Right hindlimb (tissue), 1 donor: ENCODE measurements around the gene B4GALNT3.

Experiments used
- DNase-seq: peaks from one replicate; pipeline ENCODE4 v3.0.0-alpha.2; 2018

Gene B4GALNT3

DNA sequence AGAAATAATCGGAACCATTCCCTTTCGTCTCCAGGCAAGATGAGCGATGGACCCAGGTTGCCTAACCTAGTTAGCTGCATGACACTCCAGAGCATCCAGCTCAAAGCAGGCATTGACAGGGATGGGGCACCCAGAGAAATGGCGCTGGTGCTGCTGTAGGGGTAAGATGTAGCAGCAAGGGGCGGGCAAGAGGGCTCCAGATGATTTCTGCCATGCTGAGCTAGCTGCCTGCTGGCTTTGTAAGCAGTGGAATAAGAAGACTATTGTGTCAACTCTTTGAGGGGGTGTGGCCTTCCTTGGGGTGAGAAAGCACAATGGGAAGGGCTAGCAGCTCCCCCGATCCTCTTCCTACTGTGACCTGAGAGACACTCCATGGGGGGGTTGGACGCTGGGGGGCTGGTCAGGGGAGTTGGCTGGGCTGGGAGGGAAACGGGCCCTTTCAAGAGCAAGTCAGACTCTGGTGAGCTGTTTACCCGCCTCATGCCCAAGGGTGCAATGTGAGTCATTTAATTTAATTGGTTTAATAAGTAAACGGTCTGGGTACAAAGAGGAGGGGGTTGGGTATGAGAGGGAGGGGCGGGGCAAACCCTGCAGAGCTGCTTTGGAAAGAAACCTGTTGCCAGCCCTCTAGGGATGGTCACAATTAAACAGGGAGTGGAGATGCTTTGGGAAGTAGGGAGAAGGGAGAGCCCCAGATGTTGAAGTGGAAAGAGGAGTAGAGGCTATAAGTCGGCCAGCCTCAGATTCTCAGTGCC, 50.5 kb downstream of the B4GALNT3 start:
- no peak for DNase-seq

DNA sequence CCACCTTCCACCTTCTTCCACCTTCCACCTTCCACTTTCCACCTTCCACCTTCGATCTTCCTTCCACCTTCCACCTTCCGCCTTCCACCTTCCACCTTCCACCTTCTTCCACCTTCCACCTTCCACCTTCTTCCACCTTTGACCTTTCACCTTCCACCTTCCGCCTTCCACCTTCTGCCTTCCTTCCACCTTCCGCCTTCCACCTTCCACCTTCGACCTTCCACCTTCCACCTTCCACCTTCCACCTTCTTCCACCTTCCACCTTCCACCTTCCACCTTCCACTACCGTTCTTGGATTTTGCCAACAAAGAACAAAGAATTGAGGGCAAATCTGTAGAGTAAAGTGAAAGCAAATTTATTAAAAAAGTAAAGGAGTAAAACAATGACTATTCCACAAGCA, 53.2 kb downstream of the B4GALNT3 start:
- no peak for DNase-seq

DNA sequence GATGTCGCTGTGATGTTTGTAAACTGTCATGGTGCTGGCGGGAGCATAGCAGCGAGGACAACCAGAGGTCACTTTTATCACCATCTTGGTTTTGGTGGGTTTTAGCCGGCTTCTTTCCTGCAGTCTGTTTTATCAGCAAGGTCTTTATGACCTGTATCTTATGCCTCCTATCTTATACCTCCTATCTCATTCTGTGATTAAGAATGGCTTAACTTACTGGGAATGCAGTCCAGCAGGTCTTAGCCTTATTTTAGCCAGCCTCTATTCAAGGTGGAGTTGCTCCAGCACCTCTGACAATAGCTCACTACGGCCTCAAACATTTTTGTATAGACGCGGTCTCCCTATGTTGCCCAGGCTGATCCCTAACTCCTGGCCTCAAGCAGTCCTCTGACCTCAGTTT, 53.7 kb downstream of the B4GALNT3 start:
- no peak for DNase-seq

GRCh38 chr12:517538-517937, 57.8 kb downstream of the B4GALNT3 start:
- no peak for DNase-seq

DNA sequence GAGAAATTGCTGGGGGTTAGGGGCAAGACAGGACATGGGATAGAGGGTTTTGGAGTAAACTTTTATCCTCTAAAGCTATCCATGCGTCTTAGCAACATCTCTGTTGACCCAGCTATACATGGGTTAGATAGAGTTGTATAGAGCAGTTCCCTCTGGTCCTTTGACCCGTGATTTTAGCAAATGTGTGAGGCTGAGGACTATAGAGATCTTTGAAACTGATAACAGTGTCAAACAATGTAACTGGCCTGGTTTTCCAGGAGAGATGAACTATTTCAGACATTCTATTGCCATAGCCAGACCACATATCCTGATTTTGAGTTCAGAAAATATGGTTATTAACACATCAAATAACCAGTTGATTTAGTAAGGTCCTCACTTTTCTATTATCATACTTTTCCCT, 60.4 kb downstream of the B4GALNT3 start:
- DNase-seq, result no peak

- no peak for DNase-seq
Measured at GRCh38 chr12:522692-523378, 63.1 kb downstream of the B4GALNT3 start.

- DNase-seq, result no peak
Measured at GRCh38 chr12:524167-524951, 64.6 kb downstream of the B4GALNT3 start.

DNA sequence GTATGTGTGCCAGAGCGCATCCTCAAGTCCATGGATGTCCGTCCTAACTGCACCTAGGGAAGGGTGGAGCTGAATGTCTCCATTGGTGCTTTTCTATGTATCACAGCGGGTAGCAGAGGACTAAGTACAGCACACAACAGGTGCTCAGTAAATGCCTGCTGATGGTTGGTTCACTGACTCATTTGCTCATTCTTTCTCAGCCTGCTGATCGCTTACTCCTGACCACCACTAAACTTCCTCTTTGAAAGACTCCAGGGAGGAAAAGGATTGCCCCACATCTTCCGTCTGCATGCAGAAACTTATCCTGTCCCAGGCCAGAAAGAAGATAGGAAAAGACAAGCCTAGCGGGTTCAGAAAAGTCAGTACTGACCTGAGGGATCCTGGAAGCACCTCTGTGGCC, 66.3 kb downstream of the B4GALNT3 start:
- DNase-seq, result no peak

DNA sequence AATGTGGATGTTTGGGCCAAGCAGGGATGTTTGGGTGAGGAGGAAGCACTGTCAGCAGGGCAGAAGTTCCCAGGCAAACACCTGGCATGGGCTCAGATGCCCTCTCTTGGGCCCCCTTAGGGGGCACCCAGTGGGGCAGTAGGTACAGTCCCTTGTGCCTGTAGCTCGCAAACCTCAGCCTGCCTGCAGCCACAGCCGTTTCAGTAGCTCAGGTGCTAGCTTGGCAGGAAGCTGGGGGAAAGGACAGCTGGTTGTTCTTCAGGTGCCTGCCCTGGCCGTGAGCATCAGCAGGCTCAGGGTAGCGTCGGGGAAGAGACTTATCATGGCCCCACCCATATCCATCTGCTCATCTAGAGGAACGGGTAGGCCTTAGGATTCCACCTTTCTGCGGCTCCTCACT, 67.5 kb downstream of the B4GALNT3 start:
- no peak for DNase-seq

DNA sequence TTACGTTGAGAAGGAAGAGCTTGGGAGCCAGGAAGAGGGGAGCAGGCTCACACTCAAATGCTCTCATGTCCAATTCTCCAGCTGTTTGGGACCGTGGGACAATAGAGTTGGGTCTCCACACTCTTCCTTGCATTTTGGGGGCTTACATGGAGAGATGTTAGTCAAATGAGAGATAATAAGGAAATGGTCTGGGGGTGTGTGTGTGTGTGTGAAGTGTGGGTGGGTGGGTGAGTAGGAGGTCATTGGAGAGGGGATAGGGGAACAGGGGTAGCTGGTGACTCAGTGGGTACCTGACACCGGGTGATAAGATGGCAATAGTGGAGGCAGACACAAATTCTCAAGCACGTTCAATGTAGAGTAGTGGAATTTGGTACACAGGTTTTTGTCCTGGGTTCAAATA, 68.0 kb downstream of the B4GALNT3 start:
- no peak for DNase-seq

- no peak for DNase-seq
Measured at GRCh38 chr12:530308-530707, 70.6 kb downstream of the B4GALNT3 start.

- no peak for DNase-seq
Measured at GRCh38 chr12:530821-531220, 71.1 kb downstream of the B4GALNT3 start.

GRCh38 chr12:531951-532585, 72.3 kb downstream of the B4GALNT3 start:
- no peak for DNase-seq

GRCh38 chr12:532908-533565, 73.3 kb downstream of the B4GALNT3 start:
- DNase-seq, result no peak

- DNase-seq, result no peak
Measured at GRCh38 chr12:533718-534117, 74.0 kb downstream of the B4GALNT3 start.

- DNase-seq, result no peak
Measured at GRCh38 chr12:534216-534615, 74.5 kb downstream of the B4GALNT3 start.

DNA sequence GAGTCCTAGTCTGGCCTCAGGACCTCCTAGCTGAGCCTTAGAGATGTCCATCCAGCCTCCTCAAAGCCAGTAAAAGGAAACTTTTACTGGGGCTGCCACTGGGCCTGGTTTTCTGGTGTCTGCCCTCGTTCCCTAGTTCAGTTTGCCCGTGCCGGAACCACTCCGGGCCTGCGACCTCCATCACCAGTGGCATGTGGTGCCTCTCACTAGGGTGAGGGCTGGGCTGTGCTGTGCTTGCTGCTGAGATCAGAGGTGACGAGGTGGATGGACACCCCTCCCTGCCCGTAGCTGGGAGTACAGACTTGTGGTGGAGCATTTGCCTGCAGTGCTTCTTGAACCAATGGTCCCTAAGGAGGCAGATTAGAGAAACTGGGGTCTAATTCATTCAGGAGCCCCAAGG, 75.7 kb downstream of the B4GALNT3 start:
- no peak for DNase-seq

- no peak for DNase-seq
Measured at GRCh38 chr12:536751-537245, 77.1 kb downstream of the B4GALNT3 start.

DNA sequence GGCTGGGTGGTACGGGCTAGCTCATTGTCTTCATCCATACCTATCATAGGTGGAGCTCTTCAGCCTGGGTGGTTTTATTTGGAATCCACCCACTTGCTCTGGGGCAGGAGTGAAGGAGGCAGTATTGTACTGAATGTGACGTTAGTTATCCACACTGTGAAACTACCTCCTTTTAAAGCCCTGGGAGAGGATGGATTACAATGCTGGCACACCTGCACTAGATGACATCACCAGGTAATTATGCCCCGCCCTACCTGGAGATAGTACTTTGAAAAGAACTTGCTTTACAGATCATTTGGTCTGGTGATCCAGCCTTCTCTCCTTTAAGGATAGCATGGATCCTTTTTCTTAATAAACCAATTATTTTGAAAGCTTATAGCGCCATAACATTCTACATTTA, 78.0 kb downstream of the B4GALNT3 start:
- no peak for DNase-seq

GRCh38 chr12:538731-539539, 79.2 kb downstream of the B4GALNT3 start:
- DNase-seq, result no peak

DNA sequence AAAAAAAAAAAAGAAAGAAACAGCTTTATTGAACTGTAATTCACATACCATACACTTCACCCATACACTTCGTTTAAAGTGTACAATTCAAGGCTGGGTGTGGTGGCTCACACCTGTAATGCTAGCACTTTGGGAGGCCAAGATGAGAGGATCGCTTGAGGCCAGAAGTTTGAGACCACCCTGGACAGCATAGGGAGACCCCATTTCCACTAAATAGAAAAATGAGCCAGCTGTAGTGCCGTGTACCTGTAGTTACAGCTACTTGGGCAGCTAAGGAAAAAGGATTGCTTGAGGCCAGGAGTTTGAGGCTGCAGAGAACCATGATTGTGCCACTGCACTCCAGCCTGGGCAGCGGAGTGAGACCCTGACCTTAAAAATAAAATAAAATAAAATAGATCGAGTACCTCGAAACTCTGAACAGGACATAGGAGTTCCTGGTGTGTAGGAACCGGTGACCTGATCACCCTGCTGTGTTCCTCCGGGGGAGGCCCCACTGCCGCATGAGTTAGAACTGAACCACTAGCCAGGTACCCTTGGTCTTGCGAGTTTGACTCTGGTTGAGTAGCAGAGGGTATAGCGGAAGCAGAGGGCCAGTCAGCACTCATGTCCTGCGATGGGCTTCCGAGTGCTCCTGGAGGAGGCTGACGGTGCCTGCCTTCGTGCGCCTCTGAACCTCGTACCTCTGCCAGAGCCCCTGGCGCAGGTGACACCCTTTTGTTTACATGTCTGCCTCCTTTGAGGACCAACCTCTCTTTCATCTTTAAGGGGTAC, 80.0 kb downstream of the B4GALNT3 start:
- DNase-seq, result no peak
